OCI-LY3 (cell line): ENCODE data around the gene TCN2.

Source experiments
- EZH2phosphoT487 ChIP-seq: fragments of 200-600 bp; shearing (Covaris generic); IDR thresholded peaks from 2 replicates; pipeline ENCODE4 v1.6.1; 2018; ENCODE audit warnings: antibody characterized with exemption, mixed run types, low read depth
- TF ChIP-seq, protein P1 (sequence below): fragments of 200-600, 300-600 bp; sonication (generic); IDR thresholded peaks from 2 replicates; pipeline ENCODE4 v1.5.1; 2014; ENCODE audit warnings: antibody characterized with exemption, low read length, low read depth

GRCh38 chr22:30667107-30667493, 60.1 kb downstream of the TCN2 start:
- TF ChIP-seq, protein P1, sequence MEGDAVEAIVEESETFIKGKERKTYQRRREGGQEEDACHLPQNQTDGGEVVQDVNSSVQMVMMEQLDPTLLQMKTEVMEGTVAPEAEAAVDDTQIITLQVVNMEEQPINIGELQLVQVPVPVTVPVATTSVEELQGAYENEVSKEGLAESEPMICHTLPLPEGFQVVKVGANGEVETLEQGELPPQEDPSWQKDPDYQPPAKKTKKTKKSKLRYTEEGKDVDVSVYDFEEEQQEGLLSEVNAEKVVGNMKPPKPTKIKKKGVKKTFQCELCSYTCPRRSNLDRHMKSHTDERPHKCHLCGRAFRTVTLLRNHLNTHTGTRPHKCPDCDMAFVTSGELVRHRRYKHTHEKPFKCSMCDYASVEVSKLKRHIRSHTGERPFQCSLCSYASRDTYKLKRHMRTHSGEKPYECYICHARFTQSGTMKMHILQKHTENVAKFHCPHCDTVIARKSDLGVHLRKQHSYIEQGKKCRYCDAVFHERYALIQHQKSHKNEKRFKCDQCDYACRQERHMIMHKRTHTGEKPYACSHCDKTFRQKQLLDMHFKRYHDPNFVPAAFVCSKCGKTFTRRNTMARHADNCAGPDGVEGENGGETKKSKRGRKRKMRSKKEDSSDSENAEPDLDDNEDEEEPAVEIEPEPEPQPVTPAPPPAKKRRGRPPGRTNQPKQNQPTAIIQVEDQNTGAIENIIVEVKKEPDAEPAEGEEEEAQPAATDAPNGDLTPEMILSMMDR = no peak
- TF ChIP-seq EZH2phosphoT487 = no peak
